Mononuclear cell (primary cell): ENCODE measurements around the gene SPRED2. TPM values are rescaled to one million over a fixed set of nuclear protein-coding genes. Genes with fewer than 3 reads are reported as not detected.
"Not testable (repeated sequence)": the region's sequence is repeated elsewhere in the genome, so short reads cannot be mapped to it uniquely, and the experiment has no call there.

Experiments used
- H3K27me3 ChIP-seq: 2 replicates; pipeline ENCODE4 v1.6.0; 2011; ENCODE audit warnings: low read length, control low read depth; ENCODE audit not compliant: insufficient read depth
- H3K4me1 ChIP-seq: 2 replicates; pipeline ENCODE4 v1.5.1; 2011; ENCODE audit warnings: mild to moderate bottlenecking, low read length, control low read depth; ENCODE audit not compliant: insufficient read depth
- H3K4me3 ChIP-seq: 2 replicates; pipeline ENCODE4 v1.5.1; 2011; ENCODE audit warnings: mild to moderate bottlenecking, low read length, moderate library complexity
- H3K9me3 ChIP-seq: 2 replicates; pipeline ENCODE4 v1.5.1; 2011; ENCODE audit warnings: low read depth, mild to moderate bottlenecking, control low read depth, low read length
- total RNA-seq: library from RNA; depleted of rRNA; stranded (reverse); fragments of >200 nt; gene quantifications from one replicate; pipeline ENCODE4 v1.2.3, GENCODE V29; 2012

The SPRED2 gene
- total RNA-seq, 1 donor: 1.7 TPM

DNA sequence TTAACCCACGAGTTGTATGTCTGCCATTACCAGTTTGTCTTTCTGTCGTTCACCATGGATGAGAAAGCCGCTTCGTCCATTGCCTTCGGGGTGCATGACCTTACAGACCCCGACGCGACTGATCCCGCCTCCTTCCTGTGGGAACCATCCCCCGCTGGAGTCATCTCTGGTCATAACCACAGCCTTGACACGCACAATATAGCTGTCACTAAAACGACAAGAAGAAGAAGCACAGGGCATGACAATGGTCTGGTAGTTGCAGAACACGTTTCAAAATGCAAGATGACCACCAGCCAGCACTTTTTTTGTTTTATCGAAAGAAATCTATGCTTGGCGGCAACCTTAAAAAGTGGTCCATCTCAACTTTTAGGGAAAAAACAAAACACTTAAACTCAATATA, 87.7 kb downstream of the SPRED2 start:
- Histone ChIP-seq H3K4me1 (no peaks in the 10 kb centered on the region), H3K9me3 (no peaks in the 10 kb centered on the region), H3K4me3 (no peak overlapping the region), H3K27me3 (no peaks in the 10 kb centered on the region)

DNA sequence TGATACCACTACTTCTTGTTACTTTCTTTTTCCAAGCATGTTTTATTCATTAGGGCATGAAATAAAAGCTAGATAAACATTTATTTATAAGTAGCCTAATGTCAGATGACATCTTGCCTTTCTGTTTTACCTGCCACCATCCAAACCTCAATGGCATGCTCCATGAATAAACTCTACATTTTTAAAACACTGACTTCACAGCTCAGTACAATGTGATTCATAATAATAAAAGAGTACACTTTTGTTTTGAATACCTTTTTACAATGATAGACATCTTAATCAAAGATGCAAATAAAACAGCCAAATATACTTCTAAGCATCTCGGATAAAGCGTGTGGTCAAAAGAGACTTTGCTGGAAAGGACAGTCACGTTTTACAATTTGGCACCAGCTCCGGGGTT, 88.2 kb downstream of the SPRED2 start:
- Histone ChIP-seq H3K4me1 (no peaks in the 10 kb centered on the region), H3K27me3 (no peaks in the 10 kb centered on the region), H3K9me3 (no peaks in the 10 kb centered on the region), H3K4me3 (no peak overlapping the region)

DNA sequence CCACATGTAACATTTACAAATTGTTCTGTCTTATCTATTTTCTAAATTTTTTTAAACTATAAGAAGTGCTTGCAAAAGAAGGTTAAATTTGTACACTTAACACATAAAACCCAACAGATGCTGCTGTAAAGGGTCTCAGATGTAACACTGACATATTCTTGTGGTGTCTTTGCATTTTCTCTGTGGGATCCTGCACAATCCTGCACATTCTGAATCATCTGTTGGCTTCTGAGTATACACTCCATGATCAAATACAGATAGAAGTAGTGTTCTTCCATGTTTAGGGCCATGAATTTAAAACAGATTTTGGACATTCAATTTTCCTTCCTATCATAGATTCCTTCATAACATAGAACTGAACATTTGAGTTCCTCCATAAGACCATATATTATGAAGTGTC, 89.0 kb downstream of the SPRED2 start:
- no peaks in the 10 kb centered on the region for H3K4me1 ChIP-seq
- no peaks in the 10 kb centered on the region for H3K9me3 ChIP-seq
- no peaks in the 10 kb centered on the region for H3K27me3 ChIP-seq
- H3K4me3 ChIP-seq: no peak overlapping the region

DNA sequence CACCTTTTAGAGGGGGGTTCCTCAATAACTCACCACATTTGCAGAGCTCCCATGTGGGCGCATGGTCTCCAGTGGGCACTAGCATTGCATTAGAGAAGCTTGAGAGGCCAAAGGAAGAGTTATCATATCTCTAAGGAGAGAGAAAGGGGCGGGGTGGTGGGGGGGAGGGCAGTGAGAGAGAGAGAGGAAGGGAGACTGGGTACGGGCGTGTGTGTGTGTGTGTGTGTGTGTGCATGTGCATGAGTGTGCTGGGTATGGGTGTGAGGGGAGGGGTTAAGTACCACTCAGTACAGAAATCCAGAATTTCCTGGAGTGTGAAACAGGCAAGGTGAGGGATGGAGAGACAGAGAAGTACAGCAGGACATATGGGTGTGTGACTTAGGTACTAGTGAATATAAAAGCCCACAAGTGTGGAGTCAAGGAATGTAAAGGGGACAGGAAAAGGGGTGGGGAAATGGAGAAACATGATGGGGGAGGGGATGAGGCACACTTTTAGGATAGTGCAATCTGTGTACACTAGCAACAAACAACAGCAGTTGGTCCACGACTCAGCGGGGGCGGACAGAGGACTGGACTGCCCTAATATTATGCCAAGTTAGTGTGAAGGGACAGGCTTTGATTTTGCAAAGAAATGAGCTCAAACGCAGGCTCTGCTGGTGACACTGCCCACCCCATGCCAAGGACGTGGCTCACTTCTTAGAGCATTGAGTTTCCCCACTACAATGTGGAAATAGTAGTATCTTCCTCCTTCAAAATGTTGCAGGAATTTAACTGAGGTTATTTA, 91.3 kb downstream of the SPRED2 start:
- Histone ChIP-seq H3K9me3 (no peaks in the 10 kb centered on the region), H3K4me1 (no peaks in the 10 kb centered on the region), H3K4me3 (no peak overlapping the region), H3K27me3 (no peaks in the 10 kb centered on the region)

DNA sequence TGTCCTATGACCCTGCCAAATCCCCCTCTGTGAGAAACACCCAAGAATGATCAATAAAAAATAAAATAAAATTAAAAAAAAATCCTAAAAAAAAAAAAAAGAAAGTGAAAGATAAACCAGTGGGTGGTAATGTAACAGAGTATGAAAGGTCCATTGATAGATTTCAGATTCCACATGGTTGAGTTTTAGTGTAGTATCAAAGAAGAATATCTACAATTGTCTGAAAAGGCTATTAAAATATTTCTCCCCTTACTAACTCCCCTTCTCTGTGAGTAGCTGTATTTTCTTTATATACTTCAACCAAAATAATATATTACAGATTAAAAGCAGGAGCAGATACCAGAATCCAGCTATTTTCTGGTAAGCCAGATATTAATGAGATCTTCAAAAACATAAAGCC, 92.8 kb downstream of the SPRED2 start:
- Histone ChIP-seq H3K4me1 (no peaks in the 10 kb centered on the region), H3K9me3 (no peaks in the 10 kb centered on the region), H3K27me3 (no peaks in the 10 kb centered on the region), H3K4me3 (no peak overlapping the region)

DNA sequence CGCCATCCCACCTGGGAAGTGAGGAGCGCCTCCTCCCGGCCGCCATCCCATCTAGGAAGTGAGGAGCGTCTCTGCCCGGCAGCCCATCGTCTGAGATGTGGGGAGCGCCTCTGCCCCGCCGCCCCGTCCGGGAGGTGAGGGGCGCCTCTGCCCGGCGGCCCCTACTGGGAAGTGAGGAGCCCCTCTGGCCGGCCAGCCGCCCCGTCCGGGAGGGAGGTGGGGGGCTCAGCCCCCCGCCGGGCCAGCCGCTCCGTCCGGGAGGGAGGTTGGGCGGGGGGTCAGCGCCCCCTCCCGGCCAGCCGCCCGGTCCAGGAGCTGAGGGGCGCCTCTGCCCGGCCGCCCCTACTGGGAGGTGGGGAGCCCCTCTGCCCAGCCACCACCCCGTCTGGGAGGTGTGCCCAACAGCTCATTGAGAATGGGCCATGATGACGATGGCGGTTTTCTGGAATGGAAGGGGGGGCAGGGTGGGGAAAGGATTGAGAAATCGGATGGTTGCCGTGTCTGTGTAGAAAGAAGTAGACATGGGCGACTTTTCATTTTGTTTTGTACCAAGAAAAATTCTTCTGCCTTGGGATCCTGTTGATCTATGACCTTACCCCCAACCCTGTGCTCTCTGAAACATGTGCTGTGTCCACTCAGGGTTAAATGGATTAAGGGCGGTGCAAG, 93.4 kb downstream of the SPRED2 start:
- not testable (repeated sequence) for H3K27me3 ChIP-seq, H3K4me1 ChIP-seq, H3K9me3 ChIP-seq, H3K4me3 ChIP-seq

DNA sequence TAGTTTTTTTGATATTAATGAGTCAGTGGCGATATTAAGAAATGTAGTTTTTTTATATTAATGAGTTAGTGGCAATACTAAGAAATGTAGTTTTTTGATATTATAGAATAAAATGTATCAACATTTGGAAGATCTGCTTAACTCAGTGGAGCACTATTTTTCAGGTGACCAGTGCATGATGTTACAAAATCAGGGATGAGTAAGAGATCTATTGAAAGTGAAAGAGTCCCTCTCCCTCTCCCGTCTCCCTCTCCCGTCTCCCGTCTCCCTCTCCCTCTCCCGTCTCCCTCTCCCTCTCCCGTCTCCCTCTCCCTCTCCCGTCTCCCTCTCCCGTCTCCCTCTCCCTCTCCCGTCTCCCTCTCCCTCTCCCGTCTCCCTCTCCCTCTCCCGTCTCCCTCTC, 94.5 kb downstream of the SPRED2 start:
- H3K9me3 ChIP-seq, H3K4me3 ChIP-seq, H3K4me1 ChIP-seq, H3K27me3 ChIP-seq: not testable (repeated sequence)

DNA sequence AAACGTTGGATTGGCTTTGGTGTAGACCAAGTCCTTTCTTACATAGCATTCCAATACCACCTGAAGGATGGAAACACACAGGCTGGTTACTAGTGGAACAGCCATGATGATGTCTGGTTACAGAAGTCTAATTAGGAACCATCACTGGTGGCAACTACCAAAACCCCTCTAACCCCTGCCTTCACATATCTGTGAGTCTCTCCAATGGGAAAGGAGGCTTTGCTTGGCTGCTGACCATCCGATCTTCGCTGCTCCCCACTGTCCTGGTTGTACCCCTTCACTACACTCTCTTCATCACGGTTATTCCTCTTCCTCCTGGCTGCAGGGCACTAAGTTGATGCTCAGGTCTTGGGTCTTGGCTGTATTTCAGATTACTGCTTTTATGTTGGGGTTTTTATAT, 97.7 kb downstream of the SPRED2 start:
- Histone ChIP-seq H3K27me3 (no peaks in the 10 kb centered on the region), H3K4me1 (no peaks in the 10 kb centered on the region), H3K9me3 (no peaks in the 10 kb centered on the region), H3K4me3 (no peak overlapping the region)

DNA sequence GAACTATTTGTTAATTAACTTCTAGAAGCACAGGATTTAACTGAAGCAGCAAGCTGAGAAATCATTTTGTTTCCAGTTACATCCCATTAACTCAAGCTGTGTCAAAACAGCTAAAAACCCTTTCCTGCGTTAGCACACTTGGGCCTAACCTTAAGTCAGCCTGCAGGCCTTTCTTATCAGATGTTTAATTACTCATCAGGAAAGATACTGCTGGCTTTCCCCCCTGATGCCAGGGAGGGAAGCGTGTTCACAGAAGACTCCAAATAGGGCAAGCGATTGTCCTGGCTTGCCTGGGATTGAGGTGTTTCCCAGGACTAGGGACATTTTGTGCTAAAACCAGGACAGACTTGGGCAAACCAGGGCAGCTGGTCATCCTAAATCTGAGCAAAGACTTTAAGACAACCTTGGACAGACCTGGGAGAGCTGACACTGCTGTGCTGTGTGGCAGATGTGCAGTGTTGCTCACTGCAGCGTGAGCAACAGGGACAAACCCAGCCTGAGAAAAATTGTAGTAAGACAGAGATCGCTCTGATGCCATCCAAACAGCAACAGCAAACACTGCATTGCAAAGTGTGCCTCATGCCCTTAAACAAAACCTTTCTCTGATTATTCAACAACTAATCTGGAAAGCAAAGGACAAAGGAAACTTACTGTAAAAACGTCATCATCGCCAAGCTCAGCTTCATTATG, 100.9 kb downstream of the SPRED2 start:
- no peaks in the 10 kb centered on the region for H3K4me1 ChIP-seq
- H3K4me3 ChIP-seq: no peak overlapping the region
- no peaks in the 10 kb centered on the region for H3K27me3 ChIP-seq
- H3K9me3 ChIP-seq: no peaks in the 10 kb centered on the region

DNA sequence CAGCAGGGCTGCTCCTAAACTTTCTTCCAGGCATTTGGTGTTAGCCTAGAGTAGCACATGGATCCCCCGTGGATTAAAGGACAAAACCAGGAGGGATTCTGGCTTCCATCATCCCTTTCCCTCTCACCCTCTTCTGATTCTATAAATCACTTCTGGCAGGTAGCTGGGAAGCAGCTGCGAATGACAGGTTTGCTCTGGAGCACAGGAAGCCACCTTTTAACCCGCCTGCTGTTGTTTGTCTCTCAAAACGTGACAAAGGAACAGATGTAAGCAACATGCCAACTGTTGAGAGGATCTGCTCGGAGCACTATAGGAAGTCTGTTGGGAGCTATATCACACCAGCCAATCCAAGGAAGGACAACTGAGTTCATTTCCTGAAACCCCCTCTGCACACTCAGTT, 102.9 kb downstream of the SPRED2 start:
- H3K9me3 ChIP-seq: no peaks in the 10 kb centered on the region
- H3K4me3 ChIP-seq: no peak overlapping the region
- H3K27me3 ChIP-seq: no peaks in the 10 kb centered on the region
- H3K4me1 ChIP-seq: no peaks in the 10 kb centered on the region

DNA sequence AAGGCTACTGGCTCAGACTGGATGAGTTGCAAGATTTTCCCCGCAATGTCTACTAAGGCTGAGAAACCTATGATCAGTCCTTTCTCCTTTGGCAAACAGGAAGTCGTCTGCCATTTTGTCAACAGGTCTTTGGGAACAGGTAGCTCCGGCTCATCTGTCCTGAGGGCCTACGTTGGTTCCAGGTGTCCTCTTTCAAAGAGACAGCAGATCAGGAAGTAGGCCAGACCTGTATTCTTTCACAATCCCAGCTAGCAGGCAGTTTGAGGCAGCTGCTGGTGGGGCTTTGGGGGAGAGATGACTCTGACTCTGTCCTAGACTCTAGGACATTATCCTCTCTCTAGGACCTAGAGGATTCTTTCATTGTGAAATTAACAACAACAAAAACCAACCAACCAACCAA, 106.1 kb downstream of the SPRED2 start:
- H3K4me3 ChIP-seq: no peak overlapping the region
- H3K4me1 ChIP-seq: no peaks in the 10 kb centered on the region
- H3K9me3 ChIP-seq: no peaks in the 10 kb centered on the region
- H3K27me3 ChIP-seq: no peaks in the 10 kb centered on the region

DNA sequence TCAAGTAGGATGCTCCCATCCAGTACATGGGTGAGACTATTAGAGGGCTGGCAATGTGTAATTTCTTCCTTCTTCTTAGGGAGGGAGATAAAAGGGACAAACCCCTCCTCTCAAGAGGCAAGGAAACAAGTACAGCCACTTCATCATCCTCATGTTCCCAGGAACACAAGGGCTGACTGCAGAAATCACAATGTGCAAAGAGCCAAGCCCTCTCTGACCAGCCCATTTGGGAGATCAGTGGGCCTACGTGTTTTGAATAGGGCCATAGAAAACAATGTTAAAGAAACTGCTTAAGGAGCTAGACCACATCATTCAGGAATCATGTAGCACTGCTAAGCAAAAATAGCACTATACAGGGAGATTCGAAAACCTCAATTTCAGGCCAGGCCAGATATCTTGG, 107.3 kb downstream of the SPRED2 start:
- Histone ChIP-seq H3K9me3 (no peaks in the 10 kb centered on the region), H3K27me3 (no peaks in the 10 kb centered on the region), H3K4me1 (no peaks in the 10 kb centered on the region), H3K4me3 (no peak overlapping the region)

DNA sequence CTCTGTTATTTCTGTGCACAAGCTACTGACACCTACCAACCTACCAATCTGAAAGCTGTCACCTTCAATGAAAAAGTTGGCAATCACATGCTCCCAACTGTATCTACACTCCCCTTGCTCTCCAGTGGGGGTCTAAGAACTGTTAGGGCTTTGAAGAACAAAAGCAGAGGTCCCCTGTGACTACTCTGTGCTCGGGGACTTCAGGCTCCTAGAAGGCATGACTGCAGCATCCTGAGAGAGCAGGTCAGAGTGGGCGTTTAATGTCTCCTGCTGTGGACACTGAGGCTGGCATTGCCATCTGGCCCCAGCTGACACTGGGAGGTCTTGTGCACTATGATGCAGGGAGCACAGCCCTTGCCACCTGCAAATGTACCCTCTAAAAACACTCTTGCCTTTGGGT, 111.5 kb downstream of the SPRED2 start:
- no peaks in the 10 kb centered on the region for H3K9me3 ChIP-seq
- no peak overlapping the region for H3K4me3 ChIP-seq
- H3K4me1 ChIP-seq: no peaks in the 10 kb centered on the region
- H3K27me3 ChIP-seq: no peaks in the 10 kb centered on the region

DNA sequence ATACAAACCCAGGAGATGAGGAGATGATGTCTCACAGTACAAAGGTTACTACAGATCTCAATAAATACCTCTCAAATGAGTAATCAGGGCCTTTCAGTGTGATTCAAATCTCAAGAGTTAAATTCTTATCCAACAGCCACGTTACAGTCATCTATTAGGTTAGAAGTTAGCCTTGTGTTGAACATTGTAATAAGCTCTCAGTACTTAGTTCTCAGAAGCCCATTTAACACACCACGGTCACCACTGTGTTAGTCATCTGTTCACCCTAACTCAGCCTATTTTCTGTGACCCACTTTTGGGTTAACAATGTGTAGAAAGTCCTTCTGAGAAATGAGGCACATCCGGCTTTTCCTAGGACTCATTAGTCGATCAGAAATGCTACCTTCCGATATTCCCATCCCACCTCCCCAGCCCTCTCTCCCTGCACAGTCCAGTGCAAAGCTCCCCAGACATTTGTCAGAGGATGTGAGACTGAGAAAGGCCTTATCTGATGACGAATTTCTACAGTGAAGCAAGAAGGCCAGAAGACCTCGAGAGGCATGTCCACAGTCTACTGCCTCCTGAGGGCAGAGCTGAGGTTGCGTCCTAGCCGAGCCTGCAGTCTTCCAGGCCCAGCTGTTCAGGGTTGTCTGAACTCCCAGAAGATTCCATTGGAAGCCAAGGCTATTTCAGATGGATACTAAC, 112.2 kb downstream of the SPRED2 start:
- Histone ChIP-seq H3K27me3 (no peaks in the 10 kb centered on the region), H3K4me1 (no peaks in the 10 kb centered on the region)

DNA sequence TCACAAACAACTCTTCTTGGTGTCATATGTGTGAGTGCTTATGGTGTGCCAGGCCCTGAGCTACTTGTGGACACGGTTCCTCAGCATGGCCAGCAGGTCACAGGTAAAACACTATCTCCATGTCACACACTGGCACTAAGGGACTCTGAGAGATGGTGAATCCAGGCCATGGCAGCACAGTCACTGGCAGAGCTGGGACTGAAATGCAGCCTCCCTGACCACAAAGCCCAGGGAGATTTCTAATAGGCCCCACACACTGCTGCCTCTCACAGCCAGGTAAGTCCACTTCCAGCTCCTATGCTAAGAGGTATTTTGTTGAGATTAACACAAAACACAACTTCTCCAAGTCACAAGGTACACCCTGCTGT, 112.7 kb downstream of the SPRED2 start:
- H3K9me3 ChIP-seq: no peaks in the 10 kb centered on the region
- no peaks in the 10 kb centered on the region for H3K27me3 ChIP-seq
- no peak overlapping the region for H3K4me3 ChIP-seq
- no peaks in the 10 kb centered on the region for H3K4me1 ChIP-seq

More for the DNA sequence above, 112.2 kb downstream of the SPRED2 start:
- Histone ChIP-seq H3K4me3 (no peak overlapping the region), H3K9me3 (no peaks in the 10 kb centered on the region)
